ENCODE results near the gene TBC1D2B. TPM values are rescaled to one million over a fixed set of nuclear protein-coding genes. Genes with fewer than 3 reads are reported as not detected.

TBC1D2B gene
- total RNA-seq, 1 experiment from 2014 or later, result 5.2 TPM

DNA sequence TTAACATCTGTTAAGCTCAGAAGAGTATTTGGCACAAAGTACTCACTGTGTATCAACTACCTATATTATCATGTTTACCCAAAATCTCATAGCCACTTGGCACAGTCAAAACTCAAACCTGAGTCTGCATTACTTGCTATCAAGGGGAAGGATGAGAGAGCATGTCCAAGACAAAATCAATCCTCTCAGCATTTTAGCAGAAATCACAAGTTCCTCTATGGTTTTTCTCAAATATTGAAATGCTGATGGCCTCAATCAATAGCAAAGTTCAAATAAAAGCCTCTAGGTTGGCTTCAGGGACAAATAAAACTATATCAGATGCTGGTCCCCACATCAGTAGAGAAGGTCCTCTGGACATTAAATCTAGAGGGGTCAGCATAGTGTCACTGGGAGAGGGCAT is 14.3 kb downstream of the TBC1D2B start:
- in situ Hi-C loops (cut with HindIII; ENCODE audit: low pct_unique_long_range_greater_than_20kb, low sequenced_read_pairs), result no loop called here
- no peak for DNase-seq (ENCODE audit: low read depth)

DNA sequence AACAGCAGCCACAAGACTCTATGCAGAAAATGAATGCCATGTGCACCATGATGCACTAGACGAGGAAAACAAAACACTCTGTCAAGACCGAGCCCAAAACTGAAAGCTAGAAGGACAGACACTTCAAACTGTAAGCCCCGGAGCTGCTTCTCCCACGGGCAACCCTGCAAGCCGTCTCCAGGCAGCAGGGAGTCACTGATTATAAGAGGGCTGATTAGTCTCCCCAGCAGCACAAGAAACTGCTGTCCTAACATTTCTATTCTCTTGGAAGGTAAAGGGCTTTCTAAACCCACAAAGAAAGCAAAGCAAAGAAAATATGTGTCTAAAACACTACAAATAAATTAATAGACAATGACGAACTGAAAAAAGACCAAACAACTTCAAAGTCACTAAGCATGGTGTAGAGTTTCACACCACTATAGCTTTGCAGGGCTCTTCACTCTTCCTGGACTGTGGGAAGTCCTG is 15.5 kb downstream of the TBC1D2B start:
- in situ Hi-C loops (cut with HindIII; ENCODE audit: low pct_unique_long_range_greater_than_20kb, low sequenced_read_pairs), result no loop called here
- no peak for DNase-seq (ENCODE audit: low read depth)

DNA sequence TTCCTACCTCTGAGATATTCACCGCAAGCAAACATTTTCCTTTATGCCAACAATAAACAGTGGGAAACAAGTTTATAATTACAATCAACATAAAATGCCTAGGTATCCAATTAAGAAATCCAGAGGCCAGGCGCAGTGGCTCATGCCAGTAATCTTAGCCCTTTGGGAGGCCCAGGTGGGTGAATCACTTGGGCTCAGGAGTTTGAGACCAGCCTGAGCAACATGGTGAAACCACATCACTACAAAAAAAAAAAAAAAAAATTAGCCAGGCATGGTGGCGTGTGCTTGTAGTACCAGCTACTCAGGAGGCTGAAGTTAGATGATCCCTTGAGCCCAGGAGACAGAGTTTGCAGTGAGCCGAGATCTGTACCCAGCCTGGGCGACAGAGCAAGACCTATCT is 17.3 kb downstream of the TBC1D2B start:
- in situ Hi-C loops (cut with HindIII; ENCODE audit: low pct_unique_long_range_greater_than_20kb, low sequenced_read_pairs), result no loop called here
- DNase-seq (ENCODE audit: low read depth), result no peak

DNA sequence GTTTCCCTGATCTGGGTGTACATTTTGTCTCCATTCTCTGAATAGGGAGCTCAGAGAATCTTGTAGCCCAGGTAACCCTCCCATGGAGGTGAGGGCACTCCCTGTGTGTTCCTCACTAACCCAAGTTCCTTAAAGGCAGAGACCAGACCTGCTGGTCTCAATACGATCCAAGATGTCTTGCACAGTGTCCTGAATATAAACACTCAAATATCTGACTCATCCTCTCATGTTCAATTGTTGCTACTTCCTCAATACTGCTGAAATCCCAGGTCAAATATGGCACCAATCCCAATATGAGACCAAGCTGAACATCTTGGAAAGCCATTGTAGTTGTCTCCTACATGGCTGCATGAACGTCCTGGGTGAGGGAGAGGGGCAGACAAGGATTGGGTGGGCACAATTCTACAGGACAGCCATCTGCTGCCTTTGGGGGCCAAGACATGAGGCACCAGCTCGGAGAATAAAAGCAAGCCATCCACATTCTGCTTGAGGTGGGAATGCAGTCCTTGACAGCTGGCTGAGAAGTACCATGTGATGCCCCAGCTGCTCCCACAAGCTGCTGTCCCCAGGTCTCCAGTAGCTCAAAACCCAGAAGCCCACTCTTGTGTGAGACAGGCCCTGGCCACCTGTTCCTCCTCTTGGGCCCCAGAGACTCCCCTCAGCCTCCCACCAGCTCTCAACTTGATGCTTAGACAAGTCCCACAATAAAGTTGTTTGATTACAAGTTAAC is 18.2 kb downstream of the TBC1D2B start:
- in situ Hi-C loops (cut with HindIII; ENCODE audit: low pct_unique_long_range_greater_than_20kb, low sequenced_read_pairs), result no loop called here
- DNase-seq (ENCODE audit: low read depth), result no peak

DNA sequence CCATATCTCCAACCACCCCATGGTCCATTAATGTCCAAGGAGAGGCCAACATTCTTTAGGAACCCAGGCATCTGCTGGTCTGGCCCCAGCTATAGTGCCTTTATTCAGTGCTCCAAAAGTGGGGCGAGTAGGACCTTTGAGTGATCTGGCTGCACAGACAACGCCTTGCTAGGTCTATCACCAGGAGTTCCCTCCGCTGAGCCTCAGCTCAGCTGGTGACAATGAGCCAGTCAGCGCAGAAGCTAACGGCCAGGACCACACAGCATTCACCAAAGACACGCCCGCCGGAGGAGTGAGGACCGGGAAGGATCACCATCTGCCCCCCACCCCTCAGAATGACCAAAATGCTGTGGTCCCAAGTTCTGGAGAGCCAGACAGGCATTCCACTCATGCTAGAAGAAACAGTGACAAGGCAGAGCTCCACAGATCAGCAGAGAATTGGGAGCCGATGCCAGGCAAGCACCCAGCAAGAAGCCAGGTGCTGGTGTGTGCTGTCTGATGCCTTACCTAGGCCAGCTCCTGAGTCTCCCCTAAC is 19.0 kb downstream of the TBC1D2B start:
- in situ Hi-C loops (cut with HindIII; ENCODE audit: low pct_unique_long_range_greater_than_20kb, low sequenced_read_pairs), result no loop called here
- no peak for DNase-seq (ENCODE audit: low read depth)

DNA sequence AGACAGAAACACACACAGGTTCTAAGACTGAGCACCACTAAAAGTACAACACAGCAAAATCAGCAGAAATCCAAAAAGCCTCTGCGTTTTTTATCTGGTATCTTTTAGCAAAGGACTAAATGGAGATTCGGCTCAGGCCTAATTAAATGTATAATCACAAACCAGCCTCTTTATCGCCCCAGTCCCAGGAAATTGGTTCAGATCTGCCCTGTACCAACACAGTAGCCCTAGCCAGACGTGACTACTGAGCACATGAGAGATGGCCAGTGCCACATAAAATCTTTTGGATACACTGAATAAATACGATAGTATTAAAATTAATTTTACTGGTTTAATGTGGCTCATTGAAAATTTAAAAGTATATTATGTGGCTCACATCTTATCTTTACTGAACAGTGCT is 19.7 kb downstream of the TBC1D2B start:
- in situ Hi-C loops (cut with HindIII; ENCODE audit: low pct_unique_long_range_greater_than_20kb, low sequenced_read_pairs), result no loop called here
- no peak for DNase-seq (ENCODE audit: low read depth)

DNA sequence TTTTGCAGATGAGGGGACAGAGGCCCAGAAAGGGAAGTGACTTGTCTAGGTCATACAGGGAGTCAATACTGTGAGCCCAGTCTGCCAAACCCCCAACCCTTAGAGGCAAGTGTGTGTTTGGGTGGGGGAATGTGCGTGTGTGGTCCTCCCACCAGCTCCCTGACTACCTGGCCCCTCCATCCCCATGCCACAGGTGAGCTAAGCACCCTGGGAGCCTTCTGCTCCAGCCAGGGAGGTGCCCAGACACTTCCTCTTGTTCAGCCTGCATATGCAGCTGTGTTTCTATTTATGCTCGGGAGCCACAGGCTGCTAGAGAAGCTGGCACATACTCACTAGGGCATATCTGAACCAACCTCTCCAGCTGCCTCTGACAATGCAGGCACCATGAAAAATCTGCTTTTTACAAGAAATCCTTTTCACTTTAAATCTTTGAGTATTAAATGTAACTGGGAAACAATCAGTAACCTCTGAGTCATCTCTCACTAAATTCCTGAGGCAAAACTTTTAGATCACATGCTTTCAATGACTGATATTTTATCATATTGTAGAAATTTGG is 20.7 kb downstream of the TBC1D2B start:
- in situ Hi-C loops (cut with HindIII; ENCODE audit: low pct_unique_long_range_greater_than_20kb, low sequenced_read_pairs), result no loop called here
- peak; percentile 35 for DNase-seq (ENCODE audit: low read depth)

DNA sequence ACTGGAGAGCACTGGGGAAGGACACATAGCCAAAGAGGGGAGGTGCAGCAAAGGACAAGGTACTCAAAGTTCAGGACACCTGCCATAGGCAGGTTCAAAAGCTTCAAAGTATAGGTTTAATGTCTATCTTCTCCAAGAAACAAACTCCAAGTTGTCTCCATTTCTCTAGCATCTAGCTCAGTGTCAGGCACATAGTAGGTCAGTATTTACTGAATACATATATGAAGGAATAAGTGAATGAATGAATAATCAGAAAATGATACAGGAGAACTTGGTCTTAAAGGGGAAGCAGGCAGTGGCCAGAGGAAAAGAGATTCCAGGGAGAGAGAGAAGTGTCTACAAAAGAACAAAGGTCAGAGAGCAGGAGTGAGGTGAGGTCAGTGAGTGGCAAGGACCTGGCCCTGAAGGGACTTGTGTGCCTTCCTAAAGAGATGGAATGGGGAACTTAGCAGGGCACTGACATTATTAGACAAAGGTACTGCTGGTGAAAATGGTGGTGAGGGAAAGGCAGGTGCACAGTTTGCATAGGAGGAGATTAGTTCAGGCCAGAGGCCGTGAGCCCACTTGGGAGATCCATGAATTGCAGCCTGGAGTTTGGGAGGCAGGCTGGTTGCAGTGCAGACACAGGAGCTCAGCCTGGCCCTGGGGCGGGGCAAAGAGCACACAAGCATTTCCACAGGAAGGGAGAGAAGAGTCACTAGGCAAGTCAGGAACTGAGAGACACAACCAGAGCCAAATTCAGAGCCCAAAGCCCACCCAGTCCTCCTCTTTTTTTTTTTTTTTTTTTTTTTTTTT is 21.4 kb downstream of the TBC1D2B start:
- peak; percentile 12 for DNase-seq (ENCODE audit: low read depth)
- in situ Hi-C loops (cut with HindIII; ENCODE audit: low pct_unique_long_range_greater_than_20kb, low sequenced_read_pairs), result no loop called here

DNA sequence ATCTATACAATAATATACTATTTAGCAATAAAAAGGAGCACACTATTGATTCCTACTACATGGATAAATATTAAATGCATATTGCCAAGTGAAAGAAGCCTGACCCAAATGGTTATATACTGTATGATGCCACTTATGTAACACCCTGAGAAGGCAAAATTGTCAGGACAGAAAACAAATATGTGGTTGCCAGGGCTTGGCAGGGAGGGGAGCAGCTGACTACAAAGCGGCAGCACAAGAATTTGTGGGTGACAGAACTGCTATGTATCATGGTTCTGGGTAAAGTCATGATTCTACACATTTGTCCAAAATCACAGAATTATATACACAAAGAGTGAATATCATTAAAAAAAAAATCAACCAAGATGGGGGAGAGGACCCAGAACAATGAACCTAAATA is 22.5 kb downstream of the TBC1D2B start:
- in situ Hi-C loops (cut with HindIII; ENCODE audit: low pct_unique_long_range_greater_than_20kb, low sequenced_read_pairs), result no loop called here
- no peak for DNase-seq (ENCODE audit: low read depth)

DNA sequence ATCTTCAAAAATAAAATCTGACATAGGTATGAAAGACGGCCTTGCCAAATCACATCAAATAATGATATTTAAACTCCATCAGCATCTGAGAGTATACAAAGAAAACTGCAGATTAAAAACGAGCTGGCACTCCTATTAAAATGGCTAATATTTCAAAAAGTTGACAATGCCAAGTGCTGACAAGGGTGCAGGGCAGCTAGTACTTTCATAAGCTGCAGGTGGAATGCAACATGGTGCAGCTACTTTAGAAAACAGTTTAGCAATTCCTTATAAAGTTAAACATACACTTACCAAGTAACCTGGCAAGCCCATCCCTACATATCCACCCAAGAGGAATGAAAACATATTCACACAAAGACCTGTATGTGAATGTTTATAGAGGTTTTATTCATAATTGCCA is 23.0 kb downstream of the TBC1D2B start:
- no peak for DNase-seq (ENCODE audit: low read depth)

DNA sequence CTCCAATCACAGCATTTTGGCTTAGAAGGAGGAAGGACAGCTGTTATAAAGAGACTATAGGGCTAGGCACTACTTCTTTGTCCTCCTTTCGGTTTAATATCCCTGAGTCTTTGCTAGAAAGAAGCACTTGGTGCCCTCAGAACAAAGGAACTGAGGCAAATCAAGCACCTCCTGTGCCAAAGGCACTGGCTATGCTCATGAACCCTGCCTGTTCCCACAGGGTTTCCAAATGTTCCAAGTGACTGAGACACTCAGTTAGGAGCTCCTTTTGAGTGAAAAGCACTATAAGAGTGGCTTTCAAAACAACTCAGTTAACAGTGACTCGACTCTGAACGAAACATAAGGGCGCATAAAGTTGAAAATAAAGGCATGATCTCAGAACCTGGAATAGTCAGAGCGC is 25.0 kb downstream of the TBC1D2B start:
- in situ Hi-C loops (cut with HindIII; ENCODE audit: low pct_unique_long_range_greater_than_20kb, low sequenced_read_pairs), result no loop called here
- no peak for DNase-seq (ENCODE audit: low read depth)

More for the DNA sequence above, 23.0 kb downstream of the TBC1D2B start:
- in situ Hi-C loops (cut with HindIII; ENCODE audit: low pct_unique_long_range_greater_than_20kb, low sequenced_read_pairs), result no loop called here

DNA sequence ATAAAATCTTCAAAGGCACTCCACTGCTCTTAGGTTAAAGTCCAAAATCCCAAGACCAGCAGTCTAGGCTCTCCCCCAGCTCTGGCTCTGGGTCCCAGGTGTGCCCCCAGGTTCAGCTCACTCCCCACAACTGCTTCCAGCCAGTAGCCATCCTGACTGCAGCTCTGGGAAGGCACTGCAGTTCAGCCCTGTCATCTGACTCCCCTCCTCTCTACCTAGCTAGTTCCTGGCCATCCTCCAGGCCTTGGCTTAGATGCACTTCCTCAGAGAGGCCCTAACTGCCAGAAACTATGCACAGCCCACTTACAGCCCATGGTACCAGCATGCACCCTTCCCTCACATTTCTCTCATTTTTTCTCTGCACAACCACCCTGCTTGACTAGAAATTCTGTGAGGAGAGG is 25.5 kb downstream of the TBC1D2B start:
- in situ Hi-C loops (cut with HindIII; ENCODE audit: low pct_unique_long_range_greater_than_20kb, low sequenced_read_pairs), result no loop called here
- no peak for DNase-seq (ENCODE audit: low read depth)

DNA sequence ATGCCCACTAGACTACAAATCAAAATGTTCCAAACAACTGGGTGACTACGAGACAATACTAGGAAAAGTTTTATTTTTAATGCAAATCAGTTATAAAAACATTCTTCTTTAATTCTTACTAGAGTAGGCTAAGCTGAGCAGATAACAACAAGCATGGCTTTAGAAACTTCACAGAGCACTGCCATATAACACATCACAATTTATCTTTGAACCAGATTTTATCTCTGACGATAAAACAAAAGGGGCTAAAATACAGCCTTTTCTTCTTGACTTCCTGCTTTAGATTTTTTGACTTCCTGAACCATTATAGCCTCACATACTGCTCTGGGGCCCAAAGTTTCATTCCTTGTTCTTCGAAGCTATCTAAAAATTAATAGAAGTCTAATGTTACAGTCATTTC is 25.9 kb downstream of the TBC1D2B start:
- in situ Hi-C loops (cut with HindIII; ENCODE audit: low pct_unique_long_range_greater_than_20kb, low sequenced_read_pairs), result no loop called here
- DNase-seq (ENCODE audit: low read depth), result no peak

DNA sequence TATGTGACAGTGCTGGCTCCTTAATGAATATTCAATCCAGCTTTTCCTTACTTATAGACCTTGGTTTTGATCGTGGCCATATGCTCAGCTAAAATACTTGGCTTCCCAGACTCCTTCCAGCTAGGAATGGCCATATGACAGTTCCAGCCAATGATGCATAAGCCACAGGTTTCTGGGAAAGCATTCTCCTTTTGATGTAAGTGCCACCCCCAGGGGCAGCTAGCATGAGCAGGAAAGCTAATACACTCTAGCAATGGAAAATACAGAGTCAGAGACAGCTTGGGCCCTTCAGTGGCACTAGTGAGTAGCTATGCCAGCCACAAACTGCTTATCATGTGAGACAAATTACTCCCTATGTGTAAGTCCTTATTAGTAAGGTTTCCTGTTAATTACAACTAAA is 26.7 kb downstream of the TBC1D2B start:
- in situ Hi-C loops (cut with HindIII; ENCODE audit: low pct_unique_long_range_greater_than_20kb, low sequenced_read_pairs), result no loop called here

DNA sequence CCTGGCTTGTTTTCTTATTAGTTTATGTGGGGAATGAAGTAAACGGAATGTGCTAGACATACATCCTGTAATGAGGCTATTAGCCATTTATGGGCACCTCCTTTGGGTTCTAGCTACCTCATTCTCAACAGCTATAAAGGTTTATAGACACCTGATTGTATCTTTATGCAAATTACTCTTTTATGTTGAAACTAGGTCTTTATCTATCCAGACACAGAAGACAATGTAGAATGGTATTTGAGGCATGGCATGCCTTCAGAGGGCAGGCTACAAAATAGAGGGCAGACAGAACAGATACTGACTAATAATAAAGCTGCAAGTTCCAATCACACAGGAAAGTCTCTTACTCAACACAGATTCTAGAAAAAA is 27.1 kb downstream of the TBC1D2B start:
- in situ Hi-C loops (cut with HindIII; ENCODE audit: low pct_unique_long_range_greater_than_20kb, low sequenced_read_pairs), result no loop called here

More for the DNA sequence above, 26.7 kb downstream of the TBC1D2B start:
- no peak for DNase-seq (ENCODE audit: low read depth)

DNA sequence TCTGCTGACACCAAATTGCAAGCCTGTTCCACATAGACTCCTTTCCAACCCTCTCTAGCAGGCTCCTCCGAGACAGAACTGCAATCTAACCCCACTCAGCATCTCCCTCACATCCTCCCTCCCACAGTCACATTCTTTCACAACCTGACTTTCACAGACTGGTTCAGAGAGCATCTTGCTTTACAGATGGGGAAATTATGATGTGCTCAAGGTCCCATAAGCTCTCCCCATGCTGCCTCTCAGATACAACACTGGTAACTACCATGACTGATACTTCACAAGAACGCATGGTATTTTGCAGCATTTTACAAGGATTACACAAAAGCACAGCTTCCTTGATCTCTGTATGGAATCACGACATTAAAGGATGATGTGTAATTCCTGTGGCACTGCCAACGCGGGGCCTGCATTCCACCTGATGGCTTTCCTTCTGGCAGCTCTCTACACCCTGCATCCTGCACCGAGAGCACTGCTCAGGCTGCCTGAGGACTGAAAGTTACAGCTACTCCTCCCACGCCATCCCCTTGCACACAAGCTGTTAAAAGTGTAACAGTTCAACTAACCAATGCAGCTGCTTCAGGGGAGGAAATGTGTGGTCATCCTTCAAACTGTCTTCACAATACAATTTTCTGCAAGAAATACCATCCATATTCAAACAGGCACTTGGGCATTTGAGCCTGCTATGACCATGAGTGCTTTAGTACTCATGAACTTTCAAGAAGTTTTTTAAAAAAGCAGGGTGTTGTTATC is 27.6 kb downstream of the TBC1D2B start:
- in situ Hi-C loops (cut with HindIII; ENCODE audit: low pct_unique_long_range_greater_than_20kb, low sequenced_read_pairs), result no loop called here
- DNase-seq (ENCODE audit: low read depth), result no peak

More for the DNA sequence above, 27.1 kb downstream of the TBC1D2B start:
- DNase-seq (ENCODE audit: low read depth), result no peak

DNA sequence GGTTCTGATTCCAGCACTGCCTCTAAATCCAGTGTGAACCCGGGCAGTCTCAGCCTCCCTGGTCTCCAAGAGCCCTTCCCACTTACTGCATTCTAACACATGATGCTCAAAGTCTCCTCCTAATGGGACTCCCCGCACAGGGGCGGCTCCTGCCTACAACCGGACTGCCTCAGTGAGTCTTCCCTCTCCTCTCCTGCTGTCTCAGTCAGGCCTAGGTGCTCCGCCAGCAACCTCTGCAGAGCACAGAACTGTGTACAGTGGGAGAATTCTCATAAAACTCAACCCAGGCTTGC is 28.9 kb downstream of the TBC1D2B start:
- no peak for DNase-seq (ENCODE audit: low read depth)
- in situ Hi-C loops (cut with HindIII; ENCODE audit: low pct_unique_long_range_greater_than_20kb, low sequenced_read_pairs), result no loop called here

DNA sequence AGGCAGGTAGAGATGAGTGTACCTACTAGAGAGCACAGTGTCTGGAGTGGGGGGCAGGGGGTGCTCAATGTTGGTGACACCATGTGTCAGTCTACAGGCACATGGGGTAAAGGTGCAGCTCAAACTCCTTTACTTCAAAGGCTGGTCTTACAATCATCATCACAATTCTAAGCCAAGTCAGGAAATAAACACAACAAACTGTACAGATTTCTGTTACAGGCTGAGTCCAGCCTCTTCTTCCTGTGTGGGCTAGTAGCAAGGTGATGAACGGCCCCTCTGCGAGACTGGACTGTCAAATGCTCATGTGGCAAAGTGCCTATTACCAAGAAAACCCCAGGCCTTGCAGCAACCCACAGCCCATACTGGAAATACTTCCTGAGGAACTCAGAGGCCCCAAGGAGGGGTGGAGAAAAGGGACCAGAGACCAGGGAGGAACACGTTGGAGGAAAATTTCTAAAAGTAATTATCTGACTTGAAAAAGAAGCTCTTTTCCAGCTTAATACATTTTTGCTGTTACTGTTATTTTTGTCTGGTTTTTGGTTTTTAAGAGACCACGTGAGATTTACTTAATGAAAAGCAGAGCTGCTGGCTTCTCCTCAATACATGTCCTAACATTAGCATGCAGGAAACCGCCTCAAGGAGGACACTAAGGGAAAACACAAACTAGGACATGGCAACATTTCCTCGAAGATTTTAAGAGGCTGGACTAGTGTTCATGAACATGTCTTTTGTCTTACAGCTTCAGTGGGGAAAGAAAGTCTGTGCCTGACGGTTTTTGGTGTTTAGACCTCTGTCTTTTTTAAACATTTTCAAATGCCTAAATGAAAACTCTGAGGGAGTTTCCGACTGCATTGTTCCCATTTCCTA is 29.5 kb downstream of the TBC1D2B start:
- in situ Hi-C loops (cut with HindIII; ENCODE audit: low pct_unique_long_range_greater_than_20kb, low sequenced_read_pairs), result no loop called here

More for the DNA sequence above, 29.5 kb downstream of the TBC1D2B start:
- DNase-seq (ENCODE audit: low read depth), result no peak

Data from Caki2 (cell line).